GM21825 (cell line): ENCODE measurements around the gene NEGR1.

Source experiments
- ATAC-seq: cut with Tn5 transposase; IDR thresholded peaks from one replicate; pipeline ENCODE4 v1.9.1; 2021; ENCODE audit warnings: mild to moderate bottlenecking, moderate library complexity; ENCODE audit not compliant: unreplicated experiment

Gene NEGR1

DNA sequence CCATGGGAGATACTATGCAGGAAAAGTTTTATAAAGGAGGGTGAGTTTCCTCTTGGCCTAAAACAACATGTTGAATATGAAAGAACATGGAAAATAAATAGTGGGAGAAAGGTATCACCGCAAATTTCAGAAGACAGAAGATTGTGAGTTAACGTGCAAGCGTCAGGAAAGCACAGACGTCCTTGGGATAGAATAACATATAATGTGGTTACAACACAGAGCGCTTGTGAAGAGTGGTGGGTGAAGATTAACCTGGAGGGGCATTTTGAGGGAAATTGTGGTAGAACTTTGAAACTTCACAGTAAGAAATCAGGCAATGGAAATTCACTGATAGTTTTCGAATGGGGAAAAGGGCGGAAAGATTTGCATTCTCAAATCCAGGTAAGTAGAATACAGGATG, 47.3 kb downstream of the NEGR1 start:
- no peak for ATAC-seq

DNA sequence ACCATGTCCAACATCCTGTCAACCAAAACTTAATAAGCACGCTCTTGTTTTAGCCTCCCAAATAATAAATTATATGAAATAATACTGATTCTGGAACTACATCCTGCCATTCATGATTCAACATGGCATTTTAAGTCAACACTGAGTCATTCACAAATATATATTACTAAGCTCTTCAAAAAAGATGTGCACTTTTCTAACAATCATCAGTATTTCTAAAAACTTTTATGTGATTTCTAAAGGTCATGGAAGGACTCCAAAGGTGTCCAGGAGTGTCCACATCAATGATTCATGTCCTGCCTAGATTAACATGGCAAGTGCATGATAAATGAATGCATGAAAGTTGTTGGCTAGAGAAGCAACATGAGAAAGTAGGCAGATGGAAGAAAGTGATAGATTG, 51.6 kb downstream of the NEGR1 start:
- no peak for ATAC-seq

DNA sequence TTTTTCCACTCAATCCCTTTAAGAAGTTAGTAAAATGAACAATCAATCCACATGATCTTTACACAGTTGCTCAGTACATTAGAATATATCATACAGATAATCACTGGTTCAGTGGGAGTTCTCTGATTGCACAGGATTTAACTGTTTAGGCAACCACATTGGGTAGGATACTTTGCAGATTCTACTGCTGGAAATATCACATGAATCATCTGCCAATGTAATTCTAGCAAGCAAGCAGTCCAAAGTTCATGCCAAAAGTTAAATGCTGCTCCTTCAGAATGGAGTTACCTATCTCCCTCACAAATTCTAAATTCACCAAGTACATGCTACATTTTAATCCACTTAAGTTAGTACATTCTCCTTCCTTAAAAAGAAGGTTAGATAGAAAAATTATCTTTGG, 52.4 kb downstream of the NEGR1 start:
- no peak for ATAC-seq

DNA sequence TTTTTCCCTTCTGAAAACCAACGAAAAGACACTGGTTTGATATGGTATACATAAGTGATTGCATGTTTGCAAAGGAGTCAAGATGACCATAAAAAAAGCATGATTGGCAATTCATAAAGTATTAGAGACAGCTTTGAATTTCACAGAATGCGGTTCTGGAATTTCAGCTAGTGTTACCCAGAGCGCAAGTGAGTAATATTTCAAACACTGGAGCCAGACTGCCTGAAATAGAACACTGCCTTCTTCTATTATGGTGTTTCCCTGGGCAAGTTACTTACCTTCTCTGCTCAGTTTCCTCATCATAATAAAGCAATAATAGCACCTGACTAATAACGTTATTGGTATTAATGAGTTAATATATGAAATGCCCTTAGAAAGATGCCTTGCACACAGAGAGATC, 54.7 kb downstream of the NEGR1 start:
- no peak for ATAC-seq

DNA sequence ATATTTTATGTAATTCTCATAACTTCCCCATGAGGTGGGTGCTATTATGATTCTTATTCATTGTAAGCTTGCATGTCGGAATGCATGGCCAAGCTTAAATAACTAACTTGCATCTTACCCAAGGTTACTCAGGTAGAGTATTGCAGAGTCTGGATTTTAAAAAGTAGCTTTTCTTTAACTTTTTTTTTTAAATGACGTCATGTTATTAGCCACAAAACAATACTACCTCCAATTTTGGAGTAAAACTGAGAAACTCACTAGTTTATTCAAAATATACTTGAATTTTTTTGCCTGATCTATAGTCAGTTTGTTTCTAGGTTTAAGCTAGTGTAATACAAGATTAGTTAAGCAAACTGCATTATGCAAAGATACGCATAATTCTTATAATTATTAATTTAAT, 57.8 kb downstream of the NEGR1 start:
- no peak for ATAC-seq

DNA sequence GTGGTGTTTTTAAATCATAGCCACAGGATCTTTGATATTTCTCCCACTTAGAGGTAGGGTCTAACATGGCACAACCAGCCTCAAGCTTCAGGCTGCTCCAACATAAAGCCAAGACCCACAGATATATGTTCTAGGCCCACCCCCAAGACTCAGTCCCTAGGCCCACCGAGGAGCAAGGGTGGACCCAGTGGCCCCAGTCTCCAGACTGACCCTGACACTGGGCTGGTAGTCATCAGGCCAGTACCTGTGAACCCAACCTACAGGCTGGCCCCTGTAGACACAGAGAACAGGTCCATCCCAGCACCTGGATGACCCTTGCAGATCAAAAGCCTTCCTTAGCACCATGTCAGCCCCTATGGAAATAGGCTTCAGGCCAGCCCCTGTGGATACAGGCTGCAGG, 60.5 kb downstream of the NEGR1 start:
- ATAC-seq = no peak

DNA sequence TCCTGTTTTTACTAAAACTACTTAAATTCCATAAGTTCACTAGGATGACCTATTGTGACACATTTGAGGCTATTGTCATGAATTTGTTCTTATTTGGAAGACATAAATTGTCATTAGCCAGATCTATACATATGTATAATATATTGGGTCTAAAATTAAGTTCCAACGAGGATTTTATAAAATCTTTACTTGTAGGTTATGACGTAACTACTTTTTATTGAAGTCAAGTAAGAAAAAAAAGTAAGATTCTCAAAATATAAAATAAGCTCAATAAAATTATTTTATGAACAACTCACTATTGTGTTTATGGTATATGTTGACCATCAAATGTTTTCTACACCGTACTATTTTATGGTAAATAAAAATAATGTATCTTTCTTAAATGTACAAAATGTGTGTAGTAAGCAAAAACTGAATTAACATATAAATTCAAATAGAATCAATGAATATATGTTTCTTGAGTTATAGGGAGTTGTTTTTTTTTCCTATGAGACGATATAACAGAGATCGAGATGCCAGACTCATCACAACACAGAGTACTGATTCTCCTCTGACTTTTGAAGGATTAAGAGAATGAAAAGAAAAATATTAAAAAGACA, 64.1 kb downstream of the NEGR1 start:
- ATAC-seq = no peak

DNA sequence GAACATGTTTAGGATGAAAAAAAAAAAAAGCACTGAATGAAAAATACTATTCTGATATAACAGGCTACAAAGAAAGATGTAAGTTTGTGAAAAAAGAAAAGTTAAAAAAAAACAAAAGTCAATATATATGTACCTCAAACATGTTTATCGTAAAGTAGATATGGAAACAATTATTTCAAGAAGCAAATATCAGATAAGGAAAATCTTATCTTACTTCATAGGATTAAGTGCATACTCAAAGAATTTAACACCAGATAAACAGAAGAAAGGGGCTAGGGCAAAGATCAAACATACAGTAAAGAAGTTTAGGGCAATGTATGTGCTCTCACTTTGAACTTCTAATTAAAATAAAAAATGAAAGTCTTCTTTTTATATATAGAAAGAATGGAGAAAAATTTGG, 75.3 kb downstream of the NEGR1 start:
- ATAC-seq = no peak

DNA sequence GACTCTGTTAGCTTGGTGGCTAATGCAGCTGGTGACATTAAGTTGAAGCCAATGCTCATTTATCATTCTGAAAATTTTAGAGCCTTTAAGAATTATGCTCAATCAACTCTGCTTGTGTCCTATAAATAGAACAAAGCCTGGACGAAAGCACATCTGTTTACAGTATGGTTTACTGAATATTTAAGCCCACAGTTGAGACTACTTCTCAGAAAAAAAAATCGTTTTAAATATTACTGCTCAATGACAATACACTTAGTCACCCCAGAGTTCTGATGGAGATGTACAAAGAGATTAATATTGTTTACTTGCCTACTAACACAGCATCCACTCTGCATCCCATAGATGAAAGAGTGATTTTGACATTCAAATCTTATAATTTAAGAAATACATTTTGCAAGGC, 79.6 kb downstream of the NEGR1 start:
- no peak for ATAC-seq

DNA sequence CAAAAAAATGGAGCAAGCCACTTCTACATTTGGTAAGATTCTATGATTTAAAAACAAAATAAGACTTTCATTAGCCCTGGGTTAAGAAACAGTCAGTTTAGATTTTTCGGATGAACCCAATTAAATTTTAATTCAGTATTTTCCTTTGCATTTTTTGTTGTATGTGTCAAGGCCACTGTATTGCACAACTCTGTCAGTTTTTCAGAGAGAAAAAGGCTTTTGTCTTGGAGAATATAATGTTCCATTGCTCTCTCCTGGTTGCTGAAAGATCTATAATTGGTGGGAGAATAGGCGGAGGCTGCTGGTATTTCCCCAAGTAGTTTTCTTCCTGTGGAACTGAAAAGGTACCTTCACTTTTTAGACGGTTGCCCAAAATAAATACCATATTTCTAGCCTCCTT, 84.6 kb downstream of the NEGR1 start:
- no peak for ATAC-seq

DNA sequence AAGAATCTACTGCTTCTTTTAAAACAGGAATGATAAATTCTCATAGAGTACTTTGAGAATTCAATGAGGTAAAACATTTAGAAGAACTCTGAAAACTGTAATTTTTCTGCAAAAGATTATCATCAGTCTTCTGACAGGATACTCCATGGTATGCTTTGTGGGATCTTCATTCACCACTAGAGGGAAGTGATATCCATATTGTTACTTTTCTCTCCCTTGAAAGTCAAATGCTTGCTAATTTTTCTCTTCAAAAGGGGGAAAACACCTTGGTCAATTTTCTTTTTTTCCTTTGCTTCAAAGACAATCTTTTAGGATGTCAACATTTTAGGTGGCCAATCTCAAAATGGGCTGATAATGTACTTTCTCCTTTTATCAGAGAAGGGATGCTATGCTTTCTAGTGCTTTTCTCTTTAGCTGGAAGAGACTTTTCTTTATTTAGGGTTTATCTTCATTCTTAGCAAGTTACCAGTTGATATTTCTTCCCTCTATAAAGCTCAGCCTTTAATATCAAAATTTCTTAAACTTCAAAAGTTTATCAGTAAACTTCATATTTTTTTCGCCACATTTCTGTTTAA, 95.5 kb downstream of the NEGR1 start:
- no peak for ATAC-seq

DNA sequence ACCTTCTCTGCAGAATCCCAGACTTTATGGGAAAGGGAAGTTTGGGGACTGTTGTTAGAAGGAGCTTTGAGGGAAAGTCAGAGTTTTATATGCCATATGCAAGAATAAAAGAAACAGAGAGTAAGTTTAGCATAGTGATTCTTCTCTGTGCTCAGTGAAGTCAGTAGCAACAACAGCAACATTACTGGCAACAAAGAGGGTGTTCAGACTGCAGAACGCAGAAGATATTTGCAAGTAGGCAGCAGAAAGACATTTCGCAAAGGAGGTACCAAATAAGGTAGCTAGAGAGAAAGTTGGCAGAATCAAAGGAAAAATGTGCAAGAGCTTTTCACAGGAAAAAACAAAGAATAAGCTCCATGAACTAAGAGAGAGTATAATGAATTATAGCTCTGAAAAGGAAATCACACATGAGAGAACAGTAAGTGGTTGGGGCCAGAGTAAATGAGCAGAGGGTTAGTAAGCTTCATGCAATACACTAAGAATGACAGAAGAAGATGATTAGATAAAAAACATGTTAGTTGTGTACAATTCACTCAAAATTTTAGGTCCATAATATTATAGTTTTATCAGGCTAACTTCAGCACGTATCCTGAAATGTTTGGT, 98.1 kb downstream of the NEGR1 start:
- no peak for ATAC-seq

DNA sequence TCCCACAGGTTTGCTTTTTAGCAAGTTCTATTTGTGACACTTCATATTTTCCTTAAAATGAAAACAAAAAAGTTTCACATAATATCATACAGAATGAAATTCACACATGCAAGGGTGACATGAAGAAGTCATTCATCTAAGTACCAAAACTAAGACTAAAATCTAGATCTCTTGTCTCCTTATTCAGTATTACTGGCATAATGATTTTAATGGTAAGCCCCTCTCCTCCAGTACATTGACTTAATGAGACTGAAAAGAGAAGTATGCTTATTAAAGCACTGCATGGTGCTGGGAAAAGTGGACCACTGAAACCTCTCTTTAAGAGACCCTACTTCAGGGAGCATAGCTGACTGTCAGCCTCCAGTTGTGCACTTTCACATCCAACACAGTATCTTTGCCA, 99.5 kb downstream of the NEGR1 start:
- ATAC-seq = no peak

DNA sequence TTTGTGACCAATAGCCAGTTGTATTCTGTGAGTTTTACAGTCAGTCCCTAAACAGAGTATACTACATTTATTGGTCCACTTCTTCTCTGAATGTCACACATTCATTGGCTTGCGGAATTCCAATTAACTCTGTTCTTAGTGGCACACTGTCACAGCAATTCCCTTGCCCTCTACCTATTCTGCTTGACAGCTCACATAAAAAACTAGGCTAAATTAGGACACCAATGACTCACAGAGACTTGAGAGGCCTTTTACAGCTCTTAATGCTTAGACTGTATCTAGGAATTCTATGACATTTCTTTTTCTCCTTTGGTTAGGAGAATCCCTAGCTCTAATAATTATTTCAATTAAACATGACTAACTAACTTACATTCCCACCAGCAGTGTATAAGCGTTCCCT, 104.1 kb downstream of the NEGR1 start:
- ATAC-seq = no peak

DNA sequence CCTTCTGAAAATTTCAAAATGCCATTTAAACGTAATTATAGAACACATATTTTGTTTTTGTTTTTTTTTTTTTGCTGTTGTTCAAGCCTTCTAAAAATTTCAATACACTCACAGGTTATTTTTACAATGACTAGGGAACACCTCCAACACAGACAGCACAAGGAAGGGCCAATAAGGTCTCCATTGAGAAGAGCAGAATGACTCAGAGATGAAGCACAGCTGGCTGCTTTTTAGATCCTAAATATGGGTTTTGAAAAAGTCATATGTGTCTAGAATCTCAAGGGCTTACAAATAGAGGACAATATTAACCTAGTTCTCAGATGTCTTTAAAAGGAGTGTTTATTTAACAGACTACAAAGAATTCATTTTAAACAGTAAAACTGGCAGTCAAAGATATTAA, 104.6 kb downstream of the NEGR1 start:
- no peak for ATAC-seq

DNA sequence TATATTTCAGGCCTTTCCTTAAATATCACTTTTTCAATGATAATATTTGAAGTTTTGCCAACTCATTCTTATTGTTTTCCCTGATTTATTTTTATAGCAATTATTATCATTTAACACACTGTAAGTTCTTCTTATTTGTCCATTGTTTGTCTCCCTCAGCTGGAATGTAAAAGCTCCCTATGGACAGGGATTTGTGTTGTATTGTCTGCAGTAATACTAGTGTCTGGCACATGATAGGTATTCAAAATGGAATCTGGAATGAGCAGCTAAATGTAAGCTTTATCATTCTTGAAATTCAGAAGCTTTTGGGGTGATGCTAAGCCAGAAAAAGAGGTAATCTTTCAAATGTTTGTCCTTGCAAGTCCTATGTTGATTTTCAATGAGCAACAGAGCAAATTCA, 112.1 kb downstream of the NEGR1 start:
- ATAC-seq = no peak

DNA sequence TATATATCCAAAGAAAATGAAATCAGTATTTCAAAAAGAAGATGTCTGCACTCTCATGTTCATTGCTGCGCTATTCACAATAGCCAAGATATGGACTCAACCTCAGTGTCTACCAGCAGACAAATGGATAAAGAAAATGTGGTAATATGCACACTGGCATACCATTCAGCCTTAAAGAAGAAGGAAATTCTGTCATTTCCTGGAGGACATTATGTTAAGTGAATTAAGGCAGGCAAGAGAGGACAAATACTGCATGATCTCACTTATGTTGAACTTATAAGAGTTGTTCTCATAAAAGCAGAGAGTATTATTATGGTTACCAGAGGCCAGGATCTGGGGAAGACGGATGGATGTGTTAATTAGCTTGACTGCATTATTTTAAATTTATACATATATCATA, 115.9 kb downstream of the NEGR1 start:
- no peak for ATAC-seq

DNA sequence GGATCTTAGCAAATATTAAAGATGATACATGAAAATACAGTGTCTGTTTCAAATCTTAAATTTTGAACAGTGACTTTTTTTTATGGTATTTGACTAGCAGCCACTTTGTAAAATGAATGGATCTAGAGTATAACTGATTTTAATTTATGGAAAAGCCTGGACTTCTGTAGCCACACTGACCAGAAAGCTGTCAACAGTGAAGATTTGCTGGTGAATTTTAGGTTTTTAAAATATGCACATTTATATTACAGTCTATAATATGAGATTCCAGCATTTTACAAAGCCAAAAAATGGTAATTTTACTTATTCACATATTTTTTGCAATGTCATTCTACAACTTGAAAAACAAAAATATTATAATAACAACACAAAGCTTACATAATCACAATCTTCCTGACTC, 131.8 kb downstream of the NEGR1 start:
- no peak for ATAC-seq

DNA sequence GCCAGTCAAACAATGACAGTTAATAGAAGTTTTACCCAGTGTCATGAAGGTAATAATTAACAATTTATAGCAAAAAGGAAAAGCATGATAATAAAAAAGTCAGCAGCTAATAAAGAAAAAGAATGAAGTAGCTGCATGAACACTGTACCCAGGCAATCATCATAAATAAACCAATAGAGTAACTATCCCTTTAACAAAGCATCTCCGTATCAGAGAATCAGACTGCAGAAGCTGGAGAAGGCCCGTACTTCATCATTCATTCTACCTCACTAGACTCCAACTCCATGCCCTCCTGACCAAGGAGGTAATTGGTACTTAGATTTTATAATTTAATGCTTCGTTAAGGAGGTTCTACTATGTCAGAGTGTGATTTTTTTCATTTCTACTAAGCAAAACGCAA, 140.5 kb downstream of the NEGR1 start:
- no peak for ATAC-seq

DNA sequence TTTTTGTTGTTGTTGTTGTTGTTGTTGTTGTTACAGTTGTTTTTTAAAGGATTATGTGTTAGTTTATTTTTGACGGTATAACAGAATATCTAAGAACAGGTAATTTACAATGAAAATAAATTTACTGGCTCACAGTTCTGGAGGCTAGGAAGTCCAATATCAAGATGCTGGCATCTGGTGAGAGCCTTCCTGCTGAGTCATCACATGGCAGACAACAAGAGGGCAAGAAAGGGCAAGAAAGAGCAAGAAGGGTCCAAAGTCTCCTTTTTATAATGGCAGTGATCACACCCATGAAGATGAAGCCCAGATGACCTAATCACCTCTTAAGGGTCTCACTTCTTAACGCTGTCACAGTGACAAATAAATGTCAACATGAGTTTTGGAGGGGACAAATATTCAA, 142.1 kb downstream of the NEGR1 start:
- no peak for ATAC-seq

DNA sequence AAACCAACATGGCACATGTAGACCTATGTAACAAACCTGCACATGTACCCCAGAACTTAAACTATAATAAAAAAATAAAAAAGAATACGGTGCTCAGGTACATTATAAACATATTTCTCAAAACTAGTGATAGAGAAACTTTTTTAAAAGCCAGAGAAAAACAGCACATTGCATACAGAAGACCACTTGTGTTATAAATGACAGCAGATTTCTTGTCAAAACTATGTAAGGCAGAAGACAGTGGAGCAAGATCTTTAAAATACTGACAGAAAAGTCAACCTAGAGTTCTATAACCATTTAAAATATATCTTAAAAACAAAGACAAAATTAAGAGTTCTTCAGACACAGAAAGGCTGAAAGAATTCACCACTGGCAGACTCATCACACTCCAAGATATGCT, 144.7 kb downstream of the NEGR1 start:
- no peak for ATAC-seq

DNA sequence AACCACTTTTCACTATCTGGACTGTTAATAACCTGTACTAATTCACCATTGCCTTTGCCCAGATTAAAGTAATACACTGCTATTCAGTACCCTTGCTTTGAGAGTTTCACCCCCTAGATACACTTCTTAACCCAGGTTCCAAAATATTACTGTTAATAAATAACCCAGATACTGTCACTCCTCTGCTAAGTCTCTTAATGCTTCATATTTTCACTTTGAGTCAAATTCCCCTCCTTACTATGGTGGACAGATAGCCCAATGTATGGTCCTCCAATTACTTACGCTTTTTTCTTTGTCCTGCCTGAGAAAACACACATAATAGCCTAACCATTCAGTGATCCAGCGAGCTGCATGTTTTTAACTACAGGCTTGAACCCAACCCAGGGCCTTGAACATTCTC, 152.5 kb downstream of the NEGR1 start:
- no peak for ATAC-seq
